ENCODE data around the gene ARF3.

The ARF3 gene

GRCh38 chr12:48957141-48958048 is at the start of gene ARF3:
TSS of gene ARF3 (minus strand) at chr12:48957487. CDS start at chr12:48941095, 16,392 bp downstream.
- peak; percentile 99 for DNase-seq (ENCODE audit: low spot score)

DNA sequence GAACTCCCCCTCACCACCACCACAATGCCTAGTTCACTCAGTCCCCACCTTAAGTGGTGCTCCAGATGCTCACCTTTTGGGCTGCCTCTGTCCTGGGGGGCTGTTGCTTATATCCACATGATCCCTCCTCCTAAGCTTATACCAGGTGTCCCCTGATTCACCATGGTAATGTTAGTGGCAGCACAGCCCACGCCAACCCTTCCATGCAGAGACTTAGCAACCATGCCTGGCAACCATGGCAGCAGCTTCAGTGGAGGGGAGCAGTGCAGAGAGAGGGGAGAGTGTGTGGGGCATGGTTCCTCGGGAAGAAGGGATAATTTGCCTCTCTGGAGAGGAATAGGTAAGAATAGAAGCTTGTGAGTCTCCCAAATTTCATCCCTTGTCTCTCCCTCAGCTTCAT is 43.1 kb upstream of the ARF3 start:
- no peak for DNase-seq (ENCODE audit: low spot score)

GRCh38 chr12:48999371-49000131 is 42.3 kb upstream of the ARF3 start, which contains the start of gene DDN:
TSS of gene DDN (minus strand) at chr12:48999375. CDS start at chr12:48999287, 88 bp downstream.
- DNase-seq (ENCODE audit: low spot score), result no peak

GRCh38 chr12:48998497-48999353 is 41.4 kb upstream of the ARF3 start:
- DNase-seq (ENCODE audit: low spot score), result no peak

GRCh38 chr12:48997719-48998496 is 40.6 kb upstream of the ARF3 start:
- DNase-seq (ENCODE audit: low spot score), result no peak

DNA sequence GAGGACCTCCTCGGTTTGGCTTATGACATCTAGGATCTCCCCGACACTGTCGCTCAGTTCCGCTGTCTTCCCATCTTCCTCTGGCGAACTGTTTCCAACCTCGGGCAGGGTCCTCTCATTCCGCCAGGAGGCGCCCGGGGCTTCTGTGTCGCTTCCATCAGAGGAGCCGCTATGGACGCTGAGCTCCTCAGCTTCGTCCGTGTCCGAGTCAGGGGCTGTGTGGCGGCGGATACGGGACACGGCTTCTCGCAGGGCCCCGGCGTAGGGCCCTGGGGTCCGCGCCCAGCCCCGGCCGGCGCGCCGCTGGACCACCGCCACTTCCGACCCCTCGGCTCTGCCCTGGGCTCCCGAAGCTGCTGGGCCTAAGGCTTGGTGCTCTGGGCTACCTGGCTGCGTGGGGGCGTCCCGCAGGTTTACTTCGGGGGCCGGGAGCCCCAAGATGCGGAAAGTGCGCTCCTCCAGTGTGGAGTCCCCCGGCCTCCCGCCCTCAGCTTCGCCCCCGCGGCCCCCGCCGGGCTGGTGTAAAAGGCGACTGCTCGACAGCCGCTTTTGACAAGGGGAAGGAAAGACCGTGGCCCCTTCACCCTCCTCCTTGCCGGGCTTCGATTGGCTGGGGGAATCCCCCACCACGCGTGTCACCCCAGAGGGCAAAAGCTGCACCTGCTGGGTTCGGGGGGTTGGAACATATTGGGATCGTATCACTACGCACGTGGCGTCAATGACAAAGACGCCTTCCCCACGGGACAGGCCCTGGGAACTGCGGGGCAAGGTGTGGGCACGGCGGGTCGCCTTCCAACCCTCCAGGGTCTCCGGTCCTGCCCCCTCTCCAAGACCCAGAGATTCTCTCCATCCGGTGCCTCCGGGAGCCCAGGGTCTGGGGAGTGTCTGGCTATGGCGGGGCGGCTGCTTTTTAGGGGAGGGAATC is 39.8 kb upstream of the ARF3 start:
- DNase-seq (ENCODE audit: low spot score), result peak; percentile 29

- peak; percentile 92 for DNase-seq (ENCODE audit: low spot score)
These were observed 38.0 kb upstream of the ARF3 start for GRCh38 chr12:48995086-48995879.

- DNase-seq (ENCODE audit: low spot score), result no peak
These were observed 37.2 kb upstream of the ARF3 start for GRCh38 chr12:48994224-48995085.

DNA sequence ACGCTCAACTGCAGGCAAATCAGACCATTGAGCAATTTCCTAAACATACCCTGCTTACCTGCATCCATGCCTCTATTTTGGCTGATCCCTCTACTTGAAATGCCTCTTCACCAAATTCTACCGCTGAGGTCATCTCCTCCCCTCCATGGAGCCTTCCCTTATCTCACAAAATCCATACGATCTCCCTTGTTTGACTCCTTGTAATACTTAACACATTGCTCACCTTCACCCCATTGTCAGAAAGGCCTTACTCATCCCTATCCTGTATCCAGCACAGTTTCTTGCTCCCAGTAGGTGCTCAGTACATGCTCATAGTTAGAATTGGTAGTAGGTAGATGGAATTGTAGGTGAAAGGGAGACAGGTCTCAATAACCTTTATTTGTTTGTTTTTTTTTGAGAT is 36.5 kb upstream of the ARF3 start:
- DNase-seq (ENCODE audit: low spot score), result no peak

DNA sequence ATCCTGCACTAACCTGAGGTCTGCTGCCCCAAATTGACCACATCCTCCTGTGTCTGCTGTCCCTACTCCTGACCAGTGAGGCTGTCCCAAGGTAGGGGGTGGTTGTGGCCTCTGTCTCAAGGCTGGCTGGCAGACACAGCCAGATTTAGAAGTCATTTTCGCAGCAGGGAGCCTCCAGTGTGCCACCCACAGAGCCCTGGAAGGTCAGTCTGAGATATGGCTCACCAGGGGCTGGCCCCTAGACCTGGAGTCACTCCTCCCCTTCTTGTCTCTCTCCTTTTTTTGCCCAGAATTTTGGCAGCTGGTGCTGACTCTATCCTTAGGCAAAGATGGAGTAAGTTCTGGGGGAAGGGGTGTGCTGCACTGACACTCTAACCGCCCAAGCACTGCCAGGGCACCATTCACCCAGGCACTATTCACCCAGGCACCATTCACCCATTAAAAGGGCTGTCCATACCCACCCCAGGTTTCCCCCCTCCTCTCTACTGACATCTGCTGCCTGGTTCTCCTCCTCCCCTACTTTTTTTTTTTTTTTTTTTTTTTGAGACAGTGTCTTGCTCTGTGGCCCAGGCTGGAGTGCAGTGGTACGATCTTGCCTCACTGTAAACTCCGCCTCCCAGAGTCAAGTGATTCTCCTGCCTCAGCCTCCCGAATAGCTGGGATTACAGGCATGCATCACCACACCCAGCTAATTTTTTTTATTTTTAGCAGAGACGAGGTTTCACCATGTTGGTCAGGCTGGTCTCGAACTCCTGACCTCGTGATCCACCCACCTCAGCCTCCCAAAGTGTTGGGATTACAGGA is 34.2 kb upstream of the ARF3 start:
- no peak for DNase-seq (ENCODE audit: low spot score)

DNA sequence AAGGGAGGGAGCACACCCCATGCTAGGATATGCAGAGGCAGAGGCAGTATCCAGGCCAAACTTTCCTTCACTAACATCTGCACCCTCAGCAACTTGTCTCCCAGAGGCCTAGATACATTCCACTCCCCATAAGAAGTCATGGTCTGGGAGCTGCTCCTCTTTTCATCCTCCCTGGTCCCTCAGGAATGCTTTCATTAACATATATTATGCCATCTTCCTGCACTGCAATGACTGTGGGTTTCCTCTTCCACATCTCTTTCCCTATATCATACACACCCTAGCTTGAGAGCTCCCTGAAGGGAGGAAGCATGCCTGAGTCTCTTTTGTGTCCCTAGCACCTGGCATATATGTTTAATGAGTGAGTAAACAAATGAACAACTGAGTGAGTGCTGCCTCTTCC is 33.3 kb upstream of the ARF3 start:
- DNase-seq (ENCODE audit: low spot score), result no peak

DNA sequence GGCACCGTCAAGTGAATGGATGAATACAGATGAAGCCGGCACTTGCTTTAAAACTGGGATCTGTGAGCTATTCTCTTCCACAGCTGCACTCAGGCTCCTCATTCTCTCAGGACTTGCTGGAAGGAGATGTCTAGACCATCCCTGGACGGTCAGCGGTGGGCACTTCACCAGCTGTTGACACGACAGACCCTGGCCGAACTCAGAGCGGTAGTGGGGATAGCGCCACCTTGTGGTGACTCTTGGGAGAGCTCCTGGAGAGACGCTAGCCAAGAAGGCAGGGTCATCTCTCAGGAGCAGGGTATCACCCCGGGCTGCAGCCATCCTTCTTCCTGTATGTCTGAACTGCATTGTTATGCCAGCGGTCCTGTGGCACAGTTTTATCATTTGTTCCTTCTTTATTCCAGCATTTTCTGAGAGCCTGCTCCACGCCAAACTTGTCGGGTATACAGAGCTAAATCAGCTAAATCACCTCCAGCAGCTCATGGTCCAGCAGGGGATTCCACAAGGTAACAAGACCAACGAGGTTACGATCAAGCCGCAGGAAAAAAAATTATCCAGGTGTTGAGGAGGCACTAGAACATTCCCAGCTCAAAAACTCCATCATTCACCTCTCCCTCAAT is 30.9 kb upstream of the ARF3 start:
- peak; percentile 56 for DNase-seq (ENCODE audit: low spot score)

GRCh38 chr12:48986720-48987291 is 29.5 kb upstream of the ARF3 start:
- DNase-seq (ENCODE audit: low spot score), result no peak

DNA sequence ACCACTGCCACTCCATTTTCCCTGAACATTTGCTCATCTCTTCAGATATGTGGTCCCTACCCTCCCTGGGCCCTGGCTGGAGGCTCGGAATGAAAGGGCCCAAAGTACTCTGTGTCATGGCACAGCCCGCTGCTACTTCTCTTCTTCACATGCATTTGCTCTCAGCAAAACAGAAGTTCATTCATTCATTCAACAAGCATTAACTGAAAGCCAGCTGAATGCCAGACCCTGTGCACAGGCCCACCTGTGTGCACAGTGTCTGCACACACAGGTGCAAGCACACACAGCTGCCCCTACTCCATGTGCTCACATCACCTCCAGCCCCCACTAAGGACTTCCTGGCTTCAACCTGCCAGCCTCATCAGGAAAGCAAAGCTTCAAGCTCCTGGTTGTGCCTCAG is 28.6 kb upstream of the ARF3 start:
- DNase-seq (ENCODE audit: low spot score), result no peak

DNA sequence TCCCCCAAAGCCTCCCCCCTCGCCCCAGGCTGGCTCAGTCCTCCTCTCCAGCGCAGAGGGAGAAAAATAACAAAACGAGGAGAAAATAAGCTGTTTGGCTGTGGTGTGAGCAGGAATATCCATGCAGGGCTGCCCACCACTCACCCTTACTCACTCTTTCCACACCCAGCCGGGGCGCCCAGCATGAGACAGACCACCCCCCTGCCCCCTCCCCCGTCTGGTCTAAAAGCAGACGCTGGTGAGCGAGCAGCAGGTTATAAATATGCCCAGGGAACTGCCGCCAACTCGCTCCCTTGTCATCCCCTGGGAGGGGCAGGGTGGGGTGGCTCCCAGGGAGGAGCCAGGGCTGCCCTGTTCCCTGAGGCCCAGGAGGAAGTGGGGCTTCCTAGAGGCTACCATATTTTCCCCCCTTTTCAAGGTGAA is 28.2 kb upstream of the ARF3 start:
- DNase-seq (ENCODE audit: low spot score), result no peak

GRCh38 chr12:48982397-48983080 is 25.3 kb upstream of the ARF3 start:
- no peak for DNase-seq (ENCODE audit: low spot score)
